ENCODE data around the gene AGAP1.

AGAP1 gene

GRCh38 chr2:235508371-235509160, 14.7 kb downstream of the AGAP1 start:
- DNase-seq (ENCODE audit: low read depth in 2 of 2): no peak

GRCh38 chr2:235510318-235510717, 16.5 kb downstream of the AGAP1 start:
- DNase-seq (ENCODE audit: low read depth in 2 of 2): no peak

GRCh38 chr2:235511187-235511661, 17.4 kb downstream of the AGAP1 start:
- DNase-seq (ENCODE audit: low read depth in 2 of 2): no peak

- no peak for DNase-seq (ENCODE audit: low read depth in 2 of 2)
Measured at GRCh38 chr2:235511751-235512698, 18.2 kb downstream of the AGAP1 start.

GRCh38 chr2:235512699-235513053, 18.8 kb downstream of the AGAP1 start:
- DNase-seq (ENCODE audit: low read depth in 2 of 2): no peak

- no peak for DNase-seq (ENCODE audit: low read depth in 2 of 2)
Measured at GRCh38 chr2:235513984-235514626, 20.3 kb downstream of the AGAP1 start.

- DNase-seq (ENCODE audit: low read depth in 2 of 2): no peak
Measured at GRCh38 chr2:235514627-235515363, 21.0 kb downstream of the AGAP1 start.

- DNase-seq (ENCODE audit: low read depth in 2 of 2): no peak
Measured at GRCh38 chr2:235515364-235515742, 21.5 kb downstream of the AGAP1 start.

- DNase-seq (ENCODE audit: low read depth in 2 of 2): no peak
Measured at GRCh38 chr2:235515821-235516220, 22.0 kb downstream of the AGAP1 start.

- no peak for DNase-seq (ENCODE audit: low read depth in 2 of 2)
Measured at GRCh38 chr2:235516257-235516656, 22.4 kb downstream of the AGAP1 start.

- no peak for DNase-seq (ENCODE audit: low read depth in 2 of 2)
Measured at GRCh38 chr2:235518322-235519090, 24.7 kb downstream of the AGAP1 start.

GRCh38 chr2:235520787-235521186, 26.9 kb downstream of the AGAP1 start:
- DNase-seq (ENCODE audit: low read depth in 2 of 2): no peak

GRCh38 chr2:235521844-235522243, 28.0 kb downstream of the AGAP1 start:
- DNase-seq (ENCODE audit: low read depth in 2 of 2): no peak

GRCh38 chr2:235523021-235523420, 29.2 kb downstream of the AGAP1 start:
- DNase-seq (ENCODE audit: low read depth in 2 of 2): no peak

GRCh38 chr2:235523486-235524150, 29.8 kb downstream of the AGAP1 start:
- DNase-seq (ENCODE audit: low read depth in 2 of 2): no peak

GRCh38 chr2:235526166-235526565, 32.3 kb downstream of the AGAP1 start:
- no peak for DNase-seq (ENCODE audit: low read depth in 2 of 2)

- no peak for DNase-seq (ENCODE audit: low read depth in 2 of 2)
Measured at GRCh38 chr2:235527806-235528469, 34.1 kb downstream of the AGAP1 start.

GRCh38 chr2:235529621-235530020, 35.8 kb downstream of the AGAP1 start:
- DNase-seq (ENCODE audit: low read depth in 2 of 2): no peak

GRCh38 chr2:235530735-235531134, 36.9 kb downstream of the AGAP1 start:
- no peak for DNase-seq (ENCODE audit: low read depth in 2 of 2)

GRCh38 chr2:235532307-235532706, 38.5 kb downstream of the AGAP1 start:
- DNase-seq (ENCODE audit: low read depth in 2 of 2): no peak

Measured in stimulated activated CD4-positive, alpha-beta T cell treated with anti-CD3 and anti-CD28 coated beads, Interleukin-12 subunit alpha, Interleukin-12 subunit beta, amount 100 ng/mL, for 24 hours (primary cell).